ENCODE results near the gene C22orf42.
"Not testable (repeated sequence)": the region's sequence is repeated elsewhere in the genome, so short reads cannot be mapped to it uniquely, and the experiment has no call there.

The C22orf42 gene

GRCh38 chr22:32134796-32135195 lies 24.3 kb downstream of the C22orf42 start:
- DNase-seq (ENCODE audit: low read depth): not testable (repeated sequence)

GRCh38 chr22:32132783-32133182 lies 26.3 kb downstream of the C22orf42 start:
- DNase-seq (ENCODE audit: low read depth): no peak

GRCh38 chr22:32132126-32132525 lies 27.0 kb downstream of the C22orf42 start:
- no peak for DNase-seq (ENCODE audit: low read depth)

- no peak for DNase-seq (ENCODE audit: low read depth)
Measured at GRCh38 chr22:32130464-32130863, 28.6 kb downstream of the C22orf42 start.

- no peak for DNase-seq (ENCODE audit: low read depth)
Measured at GRCh38 chr22:32127904-32128303, 31.2 kb downstream of the C22orf42 start.

- DNase-seq (ENCODE audit: low read depth): no peak
Measured at GRCh38 chr22:32123657-32124056, 35.4 kb downstream of the C22orf42 start.

- no peak for DNase-seq (ENCODE audit: low read depth)
Measured at GRCh38 chr22:32122899-32123298, 36.2 kb downstream of the C22orf42 start.

- DNase-seq (ENCODE audit: low read depth): no peak
Measured at GRCh38 chr22:32120603-32121002, 38.5 kb downstream of the C22orf42 start.

- DNase-seq (ENCODE audit: low read depth): no peak
Measured at GRCh38 chr22:32119568-32120235, 39.4 kb downstream of the C22orf42 start.

GRCh38 chr22:32112380-32112779 lies 46.7 kb downstream of the C22orf42 start:
- DNase-seq (ENCODE audit: low read depth): no peak

- no peak for DNase-seq (ENCODE audit: low read depth)
Measured at GRCh38 chr22:32106930-32107329, 52.2 kb downstream of the C22orf42 start.

- no peak for DNase-seq (ENCODE audit: low read depth)
Measured at GRCh38 chr22:32103658-32104315, 55.3 kb downstream of the C22orf42 start.

- DNase-seq (ENCODE audit: low read depth): no peak
Measured at GRCh38 chr22:32100711-32101110, 58.4 kb downstream of the C22orf42 start.
